ENCODE data around the gene LZTS2. TPM values are rescaled to one million over a fixed set of nuclear protein-coding genes. Genes with fewer than 3 reads are reported as not detected.
A peak's percentile ranks its signal among the peaks of the same experiment; 100 is the strongest.

The LZTS2 gene
- total RNA-seq, 1 experiment from 2014 or later: 69.1 TPM

- no peak for DNase-seq
- Histone ChIP-seq H2BK120ac (ENCODE audit: low read depth, low read length, poor library complexity, severe bottlenecking) (no peak overlapping the region), H4K8ac (replicated peaks; ENCODE audit: insufficient read length, low read depth, low read length) (no peak overlapping the region), H3K23me2 (ENCODE audit: insufficient read length, low read depth, low read length, poor library complexity, severe bottlenecking) (peaks cover 6% of the 10 kb centered on the region), H3K18ac (ENCODE audit: insufficient read length, low read depth, low read length) (no peak overlapping the region), H3K79me1 (ENCODE audit: insufficient read depth, low read depth, low read length, poor library complexity, severe bottlenecking) (no peaks in the 10 kb centered on the region), H3K9ac (ENCODE audit: extremely low read depth, insufficient read length, low read length) (no peak overlapping the region), H2BK5ac (ENCODE audit: insufficient read length, low read length) (no peak overlapping the region), H2BK15ac (ENCODE audit: low read depth, low read length) (no peak overlapping the region), H3T11ph (ENCODE audit: low read length) (no peak overlapping the region), H3K14ac (ENCODE audit: insufficient read depth, low read length) (no peak overlapping the region), H2BK20ac (ENCODE audit: low read depth, low read length, poor library complexity, severe bottlenecking) (no peak overlapping the region), H3K23ac (ENCODE audit: insufficient read length, low read depth, low read length) (no peak overlapping the region), H3K4ac (ENCODE audit: low read depth, low read length) (no peak overlapping the region), H4K20me1 (ENCODE audit: control insufficient read depth, insufficient read depth, insufficient read length) (no peaks in the 10 kb centered on the region), H3K27ac (ENCODE audit: insufficient read length, low read depth, low read length) (no peak overlapping the region), H3K79me2 (ENCODE audit: insufficient read depth, low read length) (no peaks in the 10 kb centered on the region), H3K4me1 (ENCODE audit: insufficient read depth, low read length) (no peaks in the 10 kb centered on the region; the same call in 1 of the 2 replicates), H3K9me3 (ENCODE audit: control insufficient read depth, low read depth, low read length) (no peaks in the 10 kb centered on the region), H4K5ac (ENCODE audit: insufficient read length, low read depth, low read length) (no peak overlapping the region), H2AK5ac (ENCODE audit: insufficient read length, low read length) (no peak overlapping the region), H2BK12ac (ENCODE audit: insufficient read length, low read depth, low read length) (no peak overlapping the region), H4K91ac (ENCODE audit: insufficient read length, low read depth, low read length) (no peak overlapping the region), H3K56ac (ENCODE audit: insufficient read length, low read depth, low read length) (no peak overlapping the region), H3K4me2 (ENCODE audit: insufficient read depth, insufficient read length, low read length) (no peak overlapping the region), H2AFZ (ENCODE audit: low read length) (no peak overlapping the region), H3K27me3 (ENCODE audit: insufficient read depth, low read length) (peaks cover 8% of the 10 kb centered on the region; the same call in 1 of the 2 replicates)
- H3K27ac Mint-ChIP-seq: peak overlapping the region in 1 of 3 experiments; percentile 27; a peak in 1 of 7 replicates
- H3K9me3 Mint-ChIP-seq: no peaks in the 10 kb centered on the region
- no CpG with 5 or more reads among the region's 15 CpGs for WGBS (ENCODE audit: extremely low coverage, insufficient read length, low lambda C conversion rate)
- H3K4me3 Mint-ChIP-seq: no peak overlapping the region
- H3K27me3 Mint-ChIP-seq (ENCODE audit: low read depth): peaks cover 49% of the 10 kb centered on the region
- no peaks in the 10 kb centered on the region for H3K36me3 Mint-ChIP-seq (ENCODE audit: insufficient read depth in 1 of 3, low read depth in 3 of 3)
- peaks cover 12 to 25% of the 10 kb centered on the region in 2 experiments for H3K4me1 Mint-ChIP-seq
- no peak for TF ChIP-seq CTCF (conservative IDR thresholded peaks at IDR 0.05)
Observed at GRCh38 chr10:101022967-101023705, 23.5 kb downstream of the LZTS2 start.
